AG20443 (cell line): ENCODE results near the gene BLOC1S6.
A peak's percentile ranks its signal among the peaks of the same experiment; 100 is the strongest.
"Not testable (repeated sequence)": the region's sequence is repeated elsewhere in the genome, so short reads cannot be mapped to it uniquely, and the experiment has no call there.

Source experiments
- DNase-seq: peaks from one replicate; pipeline ENCODE4 v3.0.0; 2012; ENCODE audit warnings: low spot score, mixed read lengths

BLOC1S6 gene

DNA sequence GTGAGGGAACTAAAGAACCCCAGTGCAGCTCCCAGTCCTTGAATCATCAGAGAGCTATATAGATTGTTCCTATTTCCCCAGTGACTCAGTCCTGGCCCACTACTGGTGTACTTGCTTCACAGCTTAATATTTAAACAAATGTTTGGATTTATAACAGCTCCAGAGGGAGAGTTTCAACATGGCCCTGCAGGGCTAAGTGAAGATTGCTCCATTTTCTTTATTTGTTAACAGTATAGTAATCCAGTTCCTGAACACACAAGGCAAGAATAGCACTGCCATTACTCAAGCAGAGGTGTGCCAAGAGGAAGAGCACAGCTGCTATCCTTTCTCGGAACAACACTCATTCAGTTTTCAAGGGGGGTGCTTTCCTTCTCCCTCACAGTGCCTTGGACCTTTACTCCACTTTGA is 54.2 kb downstream of the BLOC1S6 start:
- DNase-seq = peak; percentile 66

DNA sequence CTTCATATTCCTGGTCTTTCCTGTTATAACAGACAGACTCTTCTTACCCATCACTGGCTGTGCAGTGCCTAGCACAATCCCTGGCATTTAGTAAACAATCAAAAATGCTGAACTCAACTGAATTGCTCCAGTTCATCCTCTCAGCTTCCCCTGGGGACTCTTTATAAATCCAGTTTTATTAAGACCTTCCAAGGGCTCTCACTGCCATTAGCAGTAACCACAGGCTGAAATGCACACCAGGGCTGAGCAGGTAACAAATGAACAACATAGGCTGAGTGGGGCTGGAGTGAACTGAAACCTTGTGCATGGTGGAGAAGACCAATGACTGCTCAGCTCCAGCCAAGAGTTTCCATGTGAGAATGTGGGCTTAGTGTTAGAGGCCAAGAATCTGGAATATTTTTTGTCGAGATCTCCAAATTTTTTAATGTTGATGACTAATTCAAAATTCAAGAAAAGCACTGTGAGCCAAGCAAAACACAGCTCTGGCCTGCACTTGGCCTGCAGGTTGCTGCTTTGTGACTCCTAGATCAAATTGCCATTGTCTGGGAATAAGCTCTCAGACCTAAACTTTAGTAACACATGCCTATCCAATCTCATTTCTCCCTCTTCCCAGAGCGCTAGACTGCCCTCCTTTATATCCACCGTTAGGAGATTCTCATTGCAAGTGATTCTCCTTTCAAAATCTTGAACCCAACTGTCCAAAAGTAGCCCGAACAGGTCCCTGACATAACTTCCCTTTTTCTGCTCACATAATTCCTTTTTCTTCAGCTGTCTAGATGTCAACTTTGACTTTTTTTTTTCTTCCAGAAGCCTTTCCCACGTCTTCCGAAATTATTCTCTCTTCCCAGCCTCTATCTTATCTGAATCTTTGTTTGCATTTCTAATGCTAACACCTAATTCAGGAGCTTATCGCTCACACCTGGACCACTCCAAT is 55.1 kb downstream of the BLOC1S6 start:
- DNase-seq = peak; percentile 82

GRCh38 chr15:45644437-45644836 is 57.3 kb downstream of the BLOC1S6 start:
- DNase-seq = no peak

GRCh38 chr15:45645026-45645980 is 58.1 kb downstream of the BLOC1S6 start:
- DNase-seq = peak; percentile 70

DNA sequence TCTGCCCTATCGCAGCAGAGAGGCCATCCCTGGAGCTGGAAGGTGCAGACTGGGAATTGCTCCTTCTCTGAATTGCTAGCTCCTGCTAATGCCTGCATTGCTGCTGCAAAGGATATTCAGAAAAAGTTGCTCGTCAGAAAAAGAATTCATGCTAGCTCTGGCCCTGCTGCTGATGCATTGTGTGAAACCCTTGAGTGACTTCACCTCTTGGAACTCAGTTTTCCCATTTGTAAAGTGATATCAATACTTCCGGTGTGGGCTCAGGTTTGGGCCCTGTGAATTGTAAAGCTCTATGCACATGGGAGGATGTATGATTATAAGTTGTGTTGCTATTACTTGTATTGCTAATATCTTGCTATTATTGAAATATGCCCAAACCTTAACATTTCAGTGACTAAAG is 59.0 kb downstream of the BLOC1S6 start:
- no peak for DNase-seq

GRCh38 chr15:45647828-45648227 is 60.6 kb downstream of the BLOC1S6 start:
- no peak for DNase-seq

- DNase-seq = peak; percentile 41
These were observed 61.5 kb downstream of the BLOC1S6 start for GRCh38 chr15:45648521-45649200.

- not testable (repeated sequence) for DNase-seq
These were observed 62.8 kb downstream of the BLOC1S6 start for GRCh38 chr15:45650007-45650406.

GRCh38 chr15:45650889-45651525 is 63.8 kb downstream of the BLOC1S6 start:
- no peak for DNase-seq

DNA sequence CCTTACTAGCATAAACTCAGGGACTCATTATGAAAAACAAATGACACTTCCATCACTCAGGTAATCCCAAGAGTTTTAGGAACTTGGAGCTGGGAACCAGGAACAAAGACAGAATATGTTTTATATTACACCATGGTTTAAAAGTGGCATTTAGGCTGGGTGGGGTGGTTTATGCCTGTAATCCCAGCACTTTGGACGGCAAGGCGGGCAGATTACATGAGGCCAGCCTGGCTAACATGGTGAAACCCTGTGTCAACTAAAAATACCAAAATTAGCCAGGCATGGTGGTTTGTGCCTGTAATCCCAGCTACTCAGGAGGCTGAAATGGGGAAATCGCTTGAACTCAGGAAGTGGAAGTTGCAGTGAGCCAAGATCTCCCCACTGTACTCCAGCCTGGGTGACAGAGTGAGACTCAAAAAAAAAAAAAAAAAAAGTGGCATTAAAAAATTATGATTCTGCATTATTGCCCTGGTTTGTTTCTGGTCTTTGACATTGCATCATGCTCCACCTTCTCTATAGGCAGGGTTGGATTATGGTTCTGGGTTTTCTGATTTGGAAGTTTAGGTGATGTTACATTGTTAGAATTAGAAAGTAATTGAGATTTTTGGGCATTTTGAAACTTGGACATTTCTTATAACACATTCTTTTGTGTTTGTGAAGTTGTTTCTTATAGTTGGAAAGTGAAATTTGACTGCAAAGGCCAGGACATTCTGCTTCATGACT is 66.7 kb downstream of the BLOC1S6 start:
- DNase-seq = no peak

GRCh38 chr15:45654749-45655148 is 67.6 kb downstream of the BLOC1S6 start:
- DNase-seq = no peak

DNA sequence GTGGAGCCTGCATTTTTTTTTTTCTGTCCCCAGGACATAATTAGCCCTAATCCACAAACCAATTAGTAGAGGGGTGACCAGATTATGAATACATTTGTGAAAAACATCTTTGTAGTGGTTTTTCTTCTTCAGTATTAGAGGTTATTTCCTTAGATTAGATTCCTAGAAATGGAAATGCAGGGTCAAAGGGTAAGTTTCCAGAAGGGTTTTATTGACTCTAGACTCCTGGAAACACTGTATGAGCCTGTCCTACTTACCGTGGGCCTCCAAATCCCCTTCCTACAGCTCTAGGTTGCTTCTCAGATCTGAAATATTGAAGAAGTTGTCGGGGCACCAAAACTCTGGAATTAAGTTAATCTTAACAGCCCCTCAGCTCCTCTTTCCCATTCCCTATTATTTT is 70.1 kb downstream of the BLOC1S6 start:
- no peak for DNase-seq

DNA sequence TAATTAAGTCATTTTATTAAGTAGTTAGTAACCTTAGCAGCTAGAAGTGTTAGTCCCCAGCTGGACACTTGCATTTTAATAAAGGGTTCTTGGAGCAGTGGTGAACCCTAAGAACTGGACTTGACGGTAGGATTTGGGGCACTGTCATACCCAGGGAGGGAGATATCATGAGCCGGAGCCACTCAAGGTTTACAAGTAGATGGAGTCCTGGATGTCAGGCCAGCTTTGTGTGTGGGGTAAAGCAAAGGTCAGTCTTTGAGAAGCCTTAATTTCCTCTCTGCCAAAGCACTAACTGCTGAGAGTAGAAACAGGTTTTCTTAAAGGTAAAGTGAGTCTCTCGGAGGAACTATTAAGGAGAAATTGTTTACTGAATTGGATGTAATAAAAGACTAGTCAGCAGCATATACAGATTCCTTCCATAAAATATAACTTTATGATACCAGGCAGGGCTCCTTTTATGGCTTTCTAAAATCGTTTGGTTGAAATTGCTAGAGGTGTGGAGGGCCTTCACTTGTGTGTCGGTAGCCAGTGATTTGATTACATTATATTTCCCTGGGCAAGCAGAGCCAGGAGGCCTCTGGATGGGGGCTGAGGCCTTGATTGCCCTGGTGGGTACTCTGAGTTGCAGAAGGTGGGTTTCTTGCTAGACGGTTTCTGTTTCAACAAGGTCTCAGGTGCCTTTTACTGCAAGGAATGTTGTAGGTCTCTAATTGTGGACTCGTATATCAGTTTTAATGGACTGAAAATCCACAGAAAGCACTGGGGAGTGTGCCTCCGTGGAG is 70.8 kb downstream of the BLOC1S6 start:
- no peak for DNase-seq
